Measurements from ENCODE around the gene KRT34. TPM values are rescaled to one million over a fixed set of nuclear protein-coding genes. Genes with fewer than 3 reads are reported as not detected.

The KRT34 gene
- total RNA-seq, 2 donors from 2014 or later, result not detected

- Histone ChIP-seq H3K9me3 (no peaks in the 10 kb centered on the region), H3K27ac (no peak overlapping the region), H3K27me3 (no peaks in the 10 kb centered on the region)
Observed at GRCh38 chr17:41345992-41346391, 36.1 kb downstream of the KRT34 start.

DNA sequence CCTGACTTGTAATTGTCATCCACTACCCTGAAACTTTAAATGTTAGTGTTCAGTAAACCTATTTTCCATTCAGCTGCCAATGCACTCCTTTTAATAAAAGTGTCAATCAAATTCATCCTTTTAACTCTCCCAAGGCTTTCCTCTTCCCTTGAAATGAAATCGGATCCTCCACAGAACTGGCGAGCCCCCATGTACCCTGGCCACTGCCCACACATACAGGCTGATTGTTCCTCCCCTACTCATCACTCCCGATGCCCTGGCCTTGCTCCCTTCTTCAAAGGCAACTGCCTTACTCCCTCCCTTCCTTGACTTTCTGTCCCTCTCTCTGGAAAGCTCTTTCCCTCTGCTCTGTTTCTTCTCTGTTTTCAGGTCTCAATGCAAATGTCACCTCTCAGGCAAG lies 39.1 kb downstream of the KRT34 start:
- H3K27ac ChIP-seq, result no peak overlapping the region
- no peak overlapping the region for H3K4me3 ChIP-seq
- no peaks in the 10 kb centered on the region for H3K9me3 ChIP-seq
- H3K36me3 ChIP-seq, result no peaks in the 10 kb centered on the region
- no peaks in the 10 kb centered on the region for H3K4me1 ChIP-seq
- H3K27me3 ChIP-seq, result no peaks in the 10 kb centered on the region
- no peak for DNase-seq (ENCODE audit: low spot score)
- TF ChIP-seq, protein P1, sequence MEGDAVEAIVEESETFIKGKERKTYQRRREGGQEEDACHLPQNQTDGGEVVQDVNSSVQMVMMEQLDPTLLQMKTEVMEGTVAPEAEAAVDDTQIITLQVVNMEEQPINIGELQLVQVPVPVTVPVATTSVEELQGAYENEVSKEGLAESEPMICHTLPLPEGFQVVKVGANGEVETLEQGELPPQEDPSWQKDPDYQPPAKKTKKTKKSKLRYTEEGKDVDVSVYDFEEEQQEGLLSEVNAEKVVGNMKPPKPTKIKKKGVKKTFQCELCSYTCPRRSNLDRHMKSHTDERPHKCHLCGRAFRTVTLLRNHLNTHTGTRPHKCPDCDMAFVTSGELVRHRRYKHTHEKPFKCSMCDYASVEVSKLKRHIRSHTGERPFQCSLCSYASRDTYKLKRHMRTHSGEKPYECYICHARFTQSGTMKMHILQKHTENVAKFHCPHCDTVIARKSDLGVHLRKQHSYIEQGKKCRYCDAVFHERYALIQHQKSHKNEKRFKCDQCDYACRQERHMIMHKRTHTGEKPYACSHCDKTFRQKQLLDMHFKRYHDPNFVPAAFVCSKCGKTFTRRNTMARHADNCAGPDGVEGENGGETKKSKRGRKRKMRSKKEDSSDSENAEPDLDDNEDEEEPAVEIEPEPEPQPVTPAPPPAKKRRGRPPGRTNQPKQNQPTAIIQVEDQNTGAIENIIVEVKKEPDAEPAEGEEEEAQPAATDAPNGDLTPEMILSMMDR (IDR thresholded peaks at IDR 0.05), result no peak

More at GRCh38 chr17:41345992-41346391, 36.1 kb downstream of the KRT34 start:
- TF ChIP-seq, protein P1 (IDR thresholded peaks at IDR 0.05), result no peak
- DNase-seq (ENCODE audit: low spot score), result no peak
- Histone ChIP-seq H3K4me1 (no peaks in the 10 kb centered on the region), H3K36me3 (no peaks in the 10 kb centered on the region), H3K4me3 (no peak overlapping the region)

DNA sequence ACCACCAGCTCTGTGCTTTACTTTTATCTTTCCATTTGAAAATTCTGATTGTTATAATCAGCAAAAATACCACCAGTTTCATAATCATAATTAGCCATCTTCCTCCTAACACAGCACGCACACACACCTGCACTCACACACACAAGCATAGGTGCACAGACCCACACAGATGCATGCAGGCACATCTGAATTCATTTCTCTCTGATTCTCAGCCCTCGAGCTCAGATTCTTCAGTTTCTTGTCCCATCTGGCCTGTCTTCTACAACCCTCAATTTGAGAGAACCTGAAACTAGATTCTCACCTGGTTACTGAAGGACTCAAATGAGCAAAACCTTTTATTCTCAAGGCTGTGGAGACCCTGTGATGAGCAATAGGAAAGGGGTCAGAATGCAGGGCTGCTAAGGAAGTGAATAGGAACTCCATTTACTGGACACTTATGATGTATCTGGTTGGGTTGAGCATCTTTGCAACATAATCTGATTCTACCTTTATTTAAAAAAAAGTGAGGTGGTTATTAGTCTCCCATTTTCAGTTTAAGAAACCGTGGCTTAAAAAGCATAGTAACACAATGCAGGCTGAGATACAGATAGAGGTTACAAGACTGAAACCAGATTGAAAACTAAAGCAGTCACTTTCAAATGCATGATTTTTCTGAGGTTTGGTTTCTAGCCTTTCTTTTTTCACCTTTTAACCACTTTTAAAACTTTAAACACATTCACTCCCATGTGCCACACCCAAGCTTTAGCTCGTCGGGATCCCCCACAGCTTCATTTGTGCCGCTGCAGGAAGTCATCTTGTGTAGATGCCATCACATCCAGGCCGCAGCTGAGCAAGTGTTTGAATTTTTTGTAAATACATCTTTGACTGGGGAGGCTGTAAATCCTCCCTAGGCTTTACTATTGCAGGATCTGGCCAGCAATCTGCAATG lies 40.9 kb downstream of the KRT34 start:
- no peak for DNase-seq (ENCODE audit: low spot score)
- H3K9me3 ChIP-seq, result no peaks in the 10 kb centered on the region
- no peaks in the 10 kb centered on the region for H3K4me1 ChIP-seq
- no peak overlapping the region for H3K4me3 ChIP-seq
- TF ChIP-seq, protein P1 (IDR thresholded peaks at IDR 0.05), result no peak
- no peaks in the 10 kb centered on the region for H3K27me3 ChIP-seq
- H3K27ac ChIP-seq, result no peak overlapping the region
- H3K36me3 ChIP-seq, result no peaks in the 10 kb centered on the region

DNA sequence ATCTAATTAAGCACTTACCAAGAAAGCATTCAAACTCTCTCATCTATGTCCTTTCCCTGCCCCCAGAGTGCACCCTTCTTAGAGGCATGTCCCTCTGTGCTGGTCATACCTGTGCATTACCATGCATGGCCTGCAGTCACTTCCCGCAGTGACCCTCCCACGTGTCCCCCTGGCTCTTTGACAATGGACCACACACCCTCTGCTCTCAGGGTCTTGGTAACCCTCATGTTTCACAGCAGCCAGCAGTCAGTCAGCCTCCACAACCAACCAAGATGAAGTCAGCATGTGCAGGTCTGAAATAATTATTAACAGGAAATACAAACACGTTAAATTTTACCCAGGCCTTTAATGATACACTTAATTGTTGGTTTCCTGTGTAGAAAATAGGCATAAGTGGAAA lies 41.6 kb downstream of the KRT34 start:
- Histone ChIP-seq H3K36me3 (no peaks in the 10 kb centered on the region), H3K4me3 (no peak overlapping the region), H3K27me3 (no peaks in the 10 kb centered on the region), H3K4me1 (no peaks in the 10 kb centered on the region), H3K9me3 (no peaks in the 10 kb centered on the region), H3K27ac (no peak overlapping the region)
- DNase-seq (ENCODE audit: low spot score), result no peak
- TF ChIP-seq, protein P1 (IDR thresholded peaks at IDR 0.05), result no peak

DNA sequence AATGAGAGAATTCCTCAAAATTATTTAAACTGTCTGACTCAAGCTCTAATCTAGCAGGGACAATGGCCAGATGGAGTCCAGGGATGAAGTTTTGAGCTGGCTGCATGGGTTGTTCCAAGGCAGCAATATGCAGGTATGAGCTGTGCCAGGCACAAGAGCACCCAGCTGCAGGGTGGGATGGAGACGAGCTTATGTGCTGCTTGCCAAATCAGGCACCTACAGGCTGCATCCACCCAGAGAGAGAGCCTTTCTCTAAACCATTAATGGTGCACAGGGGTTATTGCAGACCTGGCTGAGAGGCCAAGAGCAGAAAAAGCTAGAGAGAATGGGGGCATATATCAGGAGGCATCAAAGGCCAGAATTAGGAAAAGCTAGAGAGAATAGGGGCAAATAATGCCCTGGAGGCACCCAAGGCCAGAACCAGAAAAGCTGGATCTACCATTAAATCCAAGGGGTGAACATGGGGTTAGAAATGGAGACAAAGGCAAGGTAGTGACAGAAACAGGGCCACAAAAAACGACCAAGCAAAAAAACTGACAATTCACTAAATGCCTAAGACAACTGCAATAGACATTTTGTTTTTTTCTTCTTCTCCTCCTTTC lies 42.4 kb downstream of the KRT34 start:
- no peaks in the 10 kb centered on the region for H3K4me1 ChIP-seq
- H3K27me3 ChIP-seq, result no peaks in the 10 kb centered on the region
- H3K4me3 ChIP-seq, result no peak overlapping the region
- no peaks in the 10 kb centered on the region for H3K36me3 ChIP-seq
- no peak for DNase-seq (ENCODE audit: low spot score)
- TF ChIP-seq, protein P1 (IDR thresholded peaks at IDR 0.05), result no peak
- H3K27ac ChIP-seq, result no peak overlapping the region
- no peaks in the 10 kb centered on the region for H3K9me3 ChIP-seq
